RPMI8226 (cell line): ENCODE results near the gene UBR4.
"Not testable (repeated sequence)": the region's sequence is repeated elsewhere in the genome, so short reads cannot be mapped to it uniquely, and the experiment has no call there.

Source experiments
- DNase-seq: peaks from one replicate; pipeline ENCODE4 v3.0.0-alpha.2; 2015

Gene UBR4

DNA sequence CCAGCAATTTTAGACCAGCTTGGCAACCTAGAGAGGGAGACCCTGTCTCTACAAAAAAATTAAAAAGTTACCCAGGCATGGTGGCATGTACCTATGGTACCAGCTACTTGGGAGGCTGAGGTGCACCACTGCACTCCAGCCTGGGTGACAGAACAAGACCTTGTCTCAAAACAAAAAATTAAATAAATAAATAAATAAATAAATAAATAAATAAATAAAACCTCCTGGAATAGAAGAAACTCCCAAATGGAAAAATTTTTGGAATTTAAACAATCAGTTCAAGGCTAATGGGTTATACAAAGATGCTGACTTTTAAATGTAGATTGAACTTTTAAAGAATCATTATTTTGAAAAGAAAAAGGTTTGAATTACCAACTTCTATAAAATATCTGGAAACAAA lies 22.2 kb downstream of the UBR4 start:
- DNase-seq, result no peak

- no peak for DNase-seq
Observed at GRCh38 chr1:19186001-19186400, 24.1 kb downstream of the UBR4 start.

GRCh38 chr1:19182223-19182622 lies 27.8 kb downstream of the UBR4 start:
- DNase-seq, result no peak

DNA sequence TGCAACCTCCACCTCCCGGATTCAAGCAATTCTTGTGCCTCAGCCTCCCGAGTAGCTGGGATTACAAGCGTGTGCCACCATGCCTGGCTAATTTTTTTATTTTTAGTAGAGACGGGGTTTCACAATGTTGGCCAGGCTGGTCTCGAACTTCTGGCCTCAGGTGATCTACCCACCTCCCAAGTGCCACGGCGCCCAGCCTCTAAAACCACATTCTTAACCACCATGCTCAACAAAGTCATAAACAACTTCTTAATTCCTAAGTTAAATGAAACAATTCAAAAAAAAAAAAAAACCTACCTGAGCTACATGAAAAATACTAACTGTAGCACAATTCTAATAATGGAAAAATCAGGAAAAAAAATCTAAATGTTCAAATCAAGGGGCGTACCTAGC lies 29.8 kb downstream of the UBR4 start:
- DNase-seq, result not testable (repeated sequence)

DNA sequence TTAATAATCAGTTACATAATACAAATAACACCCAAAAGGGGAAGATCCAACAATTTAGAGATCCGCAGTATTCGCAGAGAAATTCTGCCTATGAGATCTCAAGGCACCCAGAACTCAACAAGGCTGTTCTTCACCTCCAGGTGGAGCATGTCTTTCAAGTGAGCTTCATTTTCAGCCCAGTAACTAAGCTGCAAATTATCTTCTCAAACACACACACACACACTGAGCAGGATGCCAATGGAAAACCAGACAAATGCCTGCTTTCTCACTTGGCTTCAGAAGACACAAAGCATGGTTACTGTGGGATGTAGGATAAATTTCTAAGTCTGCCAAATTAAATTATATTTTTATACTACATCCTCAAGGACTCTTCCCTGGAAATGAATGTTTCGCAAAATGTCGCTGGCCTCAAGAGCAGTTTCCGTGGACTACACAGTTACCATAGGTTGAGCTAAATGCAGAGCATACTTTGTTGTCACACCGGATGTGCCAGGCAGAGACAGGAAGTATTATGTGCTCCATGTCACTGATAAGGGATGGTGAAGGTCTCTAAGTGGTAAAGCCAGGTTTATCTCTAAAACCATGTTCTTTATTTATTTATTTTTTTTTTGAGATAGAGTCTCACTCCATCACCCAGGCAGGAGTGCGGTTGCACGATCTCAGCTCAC lies 30.3 kb downstream of the UBR4 start:
- peak; percentile 12 for DNase-seq

DNA sequence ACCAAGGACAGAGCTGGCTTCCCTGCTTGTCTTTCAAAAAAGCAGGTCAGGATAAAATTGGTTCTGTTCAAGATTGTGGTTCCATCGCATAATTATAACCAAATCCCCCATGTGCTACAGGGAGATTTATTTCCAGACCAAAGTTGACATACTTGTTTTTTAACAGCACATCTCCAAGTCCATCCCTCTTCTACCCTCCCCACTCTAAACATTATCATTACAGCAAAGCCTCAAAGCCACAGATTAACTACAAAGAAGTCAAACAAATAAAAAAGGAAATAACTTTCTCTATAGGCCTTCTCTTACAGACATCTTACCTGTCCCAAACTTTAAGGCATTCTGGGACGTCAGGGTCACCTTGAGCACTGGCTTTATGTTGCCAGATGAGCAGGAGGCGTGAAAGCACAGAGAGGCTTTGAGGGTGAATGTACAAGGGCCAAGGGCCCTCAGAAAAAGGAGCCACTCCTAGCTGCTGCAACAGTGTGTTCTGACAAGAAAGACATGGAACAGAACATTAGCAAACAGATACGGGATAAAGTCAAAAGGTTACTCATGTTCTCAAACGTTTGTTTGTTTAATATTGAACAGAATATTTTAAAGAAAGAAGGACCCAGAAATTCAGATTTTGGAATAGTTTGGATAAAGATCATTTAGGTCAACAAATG lies 31.2 kb downstream of the UBR4 start:
- DNase-seq, result no peak

DNA sequence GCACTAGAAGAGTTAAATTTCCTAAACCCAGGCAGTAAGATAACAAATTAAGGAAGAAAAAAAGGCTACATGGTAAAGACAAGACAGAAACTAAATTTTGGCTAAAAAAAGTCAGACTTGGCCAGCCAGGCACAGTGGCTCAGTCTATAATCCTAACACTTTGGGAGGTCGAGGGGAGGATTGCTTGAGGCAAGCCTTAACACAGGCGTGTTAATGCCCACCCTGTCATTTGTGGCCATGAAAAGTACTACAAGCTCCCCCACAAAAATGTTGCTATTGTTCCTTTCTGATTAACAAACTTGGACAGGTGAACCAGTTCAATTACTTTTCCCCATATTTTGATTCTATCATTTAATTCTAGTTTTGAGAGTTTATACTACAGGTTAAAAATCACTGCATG lies 32.3 kb downstream of the UBR4 start:
- no peak for DNase-seq

DNA sequence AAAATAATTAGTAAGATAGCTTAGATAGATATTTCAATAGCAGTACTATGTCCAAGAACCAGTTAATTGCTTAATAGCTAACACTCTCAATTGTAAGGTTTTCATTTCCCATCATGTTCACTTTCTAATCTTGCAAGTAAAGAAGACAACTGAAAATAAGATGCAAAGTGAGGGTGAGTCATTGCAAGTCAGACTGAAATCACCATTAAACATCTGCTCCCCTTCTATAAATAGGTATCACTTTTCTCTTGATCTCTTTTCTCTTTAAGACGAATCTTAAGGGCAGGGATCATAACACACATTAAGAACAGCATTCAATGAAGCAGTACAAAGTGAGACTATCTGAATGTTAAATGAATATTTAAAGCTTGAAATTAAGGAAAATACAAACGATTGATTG lies 40.4 kb downstream of the UBR4 start:
- no peak for DNase-seq

DNA sequence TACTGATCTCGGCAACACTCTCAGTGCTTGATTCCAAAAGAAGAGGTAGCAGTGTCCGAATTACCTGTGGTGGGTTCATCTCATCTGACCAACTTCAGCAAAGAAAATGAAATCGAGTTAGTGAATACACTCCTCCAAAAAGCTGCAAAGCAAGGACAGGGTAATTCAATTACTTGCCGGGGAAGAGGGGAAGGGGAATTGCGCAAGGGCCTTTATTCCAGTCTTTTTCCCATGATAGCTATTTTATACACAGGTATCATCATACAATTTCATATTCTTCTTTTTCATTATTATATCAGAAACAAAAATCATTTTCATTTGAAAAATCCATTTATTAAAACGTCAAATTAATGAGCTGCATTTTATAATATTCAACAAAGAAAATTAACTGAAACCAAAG lies 42.9 kb downstream of the UBR4 start:
- no peak for DNase-seq

- DNase-seq, result no peak
Observed at GRCh38 chr1:19166066-19166465, 44.0 kb downstream of the UBR4 start.

DNA sequence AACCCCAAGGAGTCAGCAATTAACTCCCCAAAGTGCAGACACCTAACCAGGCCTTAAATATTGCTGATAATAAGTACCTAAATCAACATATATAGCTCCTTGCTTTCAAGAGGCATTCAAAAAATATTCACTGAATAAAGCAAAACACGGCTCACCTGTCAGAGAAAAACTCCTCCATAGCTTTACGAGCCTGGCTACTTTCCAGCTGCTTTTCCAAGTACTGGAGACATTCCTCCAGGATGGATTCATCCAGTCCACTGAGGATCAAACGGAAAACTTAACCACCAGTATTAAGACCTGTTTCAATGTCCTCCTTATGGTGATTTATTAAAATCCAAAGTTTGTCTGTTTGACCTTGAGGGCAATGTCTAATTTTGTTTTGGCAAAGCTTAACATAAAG lies 44.6 kb downstream of the UBR4 start:
- DNase-seq, result no peak

GRCh38 chr1:19164274-19165015 lies 45.6 kb downstream of the UBR4 start:
- DNase-seq, result no peak

GRCh38 chr1:19163261-19163660 lies 46.8 kb downstream of the UBR4 start:
- no peak for DNase-seq

DNA sequence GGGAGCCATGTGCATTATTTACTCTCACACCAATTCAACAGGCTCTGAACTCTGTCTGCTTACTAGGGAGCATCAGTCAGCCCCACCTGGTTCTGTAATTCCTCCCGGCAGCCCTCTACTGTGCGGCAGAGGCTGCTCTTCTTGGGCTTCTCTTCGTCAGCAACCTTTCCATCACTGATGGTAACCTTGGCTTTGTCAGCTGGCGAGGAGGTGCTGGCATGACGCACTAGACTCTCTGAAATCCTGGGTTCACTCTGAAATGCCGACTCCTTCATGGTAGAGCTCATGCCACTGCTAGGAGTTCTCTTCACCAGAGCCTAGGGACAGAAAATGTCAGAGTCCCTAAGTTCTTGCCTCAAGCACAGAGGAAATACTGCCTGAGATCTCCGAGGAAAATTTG lies 49.2 kb downstream of the UBR4 start:
- DNase-seq, result no peak

GRCh38 chr1:19157653-19158052 lies 52.4 kb downstream of the UBR4 start:
- DNase-seq, result no peak

DNA sequence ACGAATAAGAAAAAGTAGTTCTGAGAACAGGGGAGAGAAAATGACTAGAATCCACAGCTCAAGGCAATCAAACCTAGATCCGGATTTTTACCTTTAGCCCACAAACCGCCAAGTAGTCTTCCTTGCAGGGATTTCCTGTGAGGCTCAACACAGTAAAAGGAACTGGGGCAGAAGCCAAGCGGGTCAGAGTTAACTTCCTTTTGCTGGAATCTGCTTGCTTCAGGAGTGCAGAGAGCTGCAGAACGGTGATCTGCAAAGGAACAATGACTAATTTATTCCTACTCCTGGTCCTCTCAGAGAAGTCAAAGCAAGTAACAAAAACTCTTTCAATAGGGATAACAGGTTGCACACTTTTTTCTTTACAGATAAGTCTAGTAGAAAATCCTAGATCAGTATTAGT lies 53.4 kb downstream of the UBR4 start:
- no peak for DNase-seq

DNA sequence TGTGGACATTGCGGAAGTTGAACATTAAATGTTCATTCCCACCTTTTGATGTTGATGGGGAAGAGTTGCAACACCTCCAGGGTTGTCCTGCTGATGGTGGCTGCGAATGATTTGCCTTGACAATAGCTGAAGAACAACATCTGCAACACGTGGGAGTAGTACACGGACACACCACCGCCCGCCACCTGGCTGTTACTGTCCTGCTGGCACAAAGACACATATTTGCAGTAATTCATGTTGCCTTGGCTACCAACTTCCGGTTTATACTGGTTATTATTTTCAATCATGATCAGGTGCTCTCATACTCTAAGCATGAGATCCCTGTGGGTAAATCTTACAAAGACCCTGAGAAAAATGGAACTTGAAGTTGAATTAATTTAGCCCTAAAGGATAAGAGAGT lies 55.2 kb downstream of the UBR4 start:
- no peak for DNase-seq

- no peak for DNase-seq
Observed at GRCh38 chr1:19153169-19153568, 56.9 kb downstream of the UBR4 start.

DNA sequence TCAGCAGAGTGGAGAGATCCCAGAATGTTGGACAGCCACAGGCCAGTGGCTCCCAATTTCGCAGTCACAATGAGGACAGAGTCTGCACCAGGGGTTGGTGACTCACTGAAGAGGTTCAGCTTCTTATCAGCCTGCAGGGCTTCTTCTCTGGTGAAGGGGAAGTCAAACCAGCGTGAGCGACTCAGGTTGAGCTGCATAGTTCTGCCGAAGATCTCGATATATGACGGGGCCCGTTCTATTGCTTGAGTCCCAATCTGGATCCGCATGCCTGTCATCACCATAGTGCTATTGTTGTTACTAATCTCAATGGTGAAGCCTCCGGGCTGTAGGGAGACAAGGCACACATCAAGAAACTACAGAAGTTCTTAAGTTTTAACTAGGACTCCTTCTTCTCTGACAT lies 58.5 kb downstream of the UBR4 start:
- no peak for DNase-seq

DNA sequence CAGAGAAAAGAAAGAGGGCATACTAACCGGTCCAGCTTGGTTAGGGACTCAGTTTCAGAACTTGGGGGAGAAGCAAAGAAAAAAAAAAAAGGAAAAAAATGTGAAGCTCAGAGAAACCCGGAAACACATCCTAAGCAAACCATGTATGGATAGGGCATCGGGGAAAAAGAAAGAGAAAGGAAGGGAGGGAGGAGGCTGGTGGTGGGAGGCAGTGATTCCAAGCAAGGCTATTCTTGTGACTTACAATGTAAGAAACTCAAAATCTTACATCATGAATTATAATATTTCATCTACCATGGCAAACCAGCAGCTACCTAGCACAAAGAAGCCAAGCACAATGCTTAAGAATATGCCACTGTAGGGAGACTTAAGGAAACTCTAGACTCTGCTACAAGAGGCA lies 60.3 kb downstream of the UBR4 start:
- DNase-seq, result no peak

DNA sequence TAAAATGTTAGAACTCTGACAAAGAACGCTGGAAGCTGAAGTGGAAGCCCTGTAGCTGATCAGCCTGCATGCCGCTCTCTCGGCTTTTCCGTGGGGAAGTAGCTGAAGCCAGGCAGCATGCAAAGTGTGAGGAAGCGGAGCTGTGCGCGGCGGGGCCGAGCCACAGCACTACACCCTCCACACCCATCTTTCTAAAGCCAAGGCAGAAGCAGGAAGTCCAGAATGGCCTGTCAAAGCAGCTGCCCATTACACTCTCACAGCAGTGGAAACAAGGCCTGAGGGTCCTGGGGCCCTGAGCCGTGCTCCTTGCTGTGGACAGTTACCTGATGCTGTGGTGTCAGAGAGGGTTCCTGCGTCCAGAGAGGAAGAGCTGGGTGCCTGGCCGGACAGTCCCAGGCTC lies 69.6 kb downstream of the UBR4 start:
- DNase-seq, result no peak

DNA sequence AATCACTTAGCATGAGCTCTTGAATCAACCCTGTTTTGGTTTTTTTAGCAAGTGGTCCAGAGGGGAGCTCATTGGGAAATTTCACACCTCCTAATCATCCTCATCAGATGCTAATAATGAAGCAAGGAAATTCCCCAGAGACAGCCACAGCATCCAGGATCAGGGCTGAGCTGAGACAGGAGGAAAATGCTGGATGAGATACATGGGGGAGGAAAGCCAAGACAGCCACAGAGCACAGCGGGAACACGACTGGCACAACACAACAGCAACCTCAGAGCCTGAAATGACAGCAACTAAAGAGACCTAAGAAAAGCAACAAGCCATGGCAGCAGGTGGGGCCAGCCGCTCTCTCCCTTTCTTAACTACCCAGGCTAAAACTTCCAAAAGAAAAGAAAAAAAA lies 70.4 kb downstream of the UBR4 start:
- DNase-seq, result no peak

GRCh38 chr1:19138958-19139581 lies 71.0 kb downstream of the UBR4 start:
- DNase-seq, result no peak

GRCh38 chr1:19138331-19138730 lies 71.7 kb downstream of the UBR4 start:
- DNase-seq, result no peak
